ENCODE data around the gene SLC9A4.

Gene SLC9A4

GRCh38 chr2:102449370-102449974 is 23.6 kb upstream of the SLC9A4 start:
- in situ Hi-C loops (cut with MboI; ENCODE audit: low sequenced_read_pairs), result loop anchor here (10.0 to 25.0 kb wide), 2 partner anchors 425 to 562 kb away; no protein-coding TSS in a partner anchor

- in situ Hi-C loops (cut with MboI; ENCODE audit: low sequenced_read_pairs), result loop anchor here (25.0 kb wide), 1 partner anchor 160 kb away; the partner anchor contains the start of gene SLC9A2
Observed at GRCh38 chr2:102451968-102452367, 21.1 kb upstream of the SLC9A4 start.

- in situ Hi-C loops (cut with MboI; ENCODE audit: low sequenced_read_pairs), result loop anchor here (25.0 kb wide), 1 partner anchor 159 kb away; the partner anchor contains the start of gene SLC9A2
Observed at GRCh38 chr2:102453501-102453900, 19.5 kb upstream of the SLC9A4 start.

- in situ Hi-C loops (cut with MboI; ENCODE audit: low sequenced_read_pairs), result loop anchor here (25.0 kb wide), 1 partner anchor 157 kb away; the partner anchor contains the start of gene SLC9A2
Observed at GRCh38 chr2:102455061-102455670, 17.9 kb upstream of the SLC9A4 start.

GRCh38 chr2:102460467-102460866 is 12.6 kb upstream of the SLC9A4 start:
- in situ Hi-C loops (cut with MboI; ENCODE audit: low sequenced_read_pairs), result loop anchor here (25.0 kb wide), 1 partner anchor 152 kb away; the partner anchor contains the start of gene SLC9A2

- in situ Hi-C loops (cut with MboI; ENCODE audit: low sequenced_read_pairs), result loop anchor here (25.0 kb wide), 1 partner anchor 151 kb away; the partner anchor contains the start of gene SLC9A2
Observed at GRCh38 chr2:102461188-102461587, 11.8 kb upstream of the SLC9A4 start.

- in situ Hi-C loops (cut with MboI; ENCODE audit: low sequenced_read_pairs), result loop anchor here (25.0 kb wide), 1 partner anchor 149 kb away; the partner anchor contains the start of gene SLC9A2
Observed at GRCh38 chr2:102463160-102463559, 9.9 kb upstream of the SLC9A4 start.

GRCh38 chr2:102470168-102470567 is 2.9 kb upstream of the SLC9A4 start:
- in situ Hi-C loops (cut with MboI; ENCODE audit: low sequenced_read_pairs), result loop anchor here (25.0 kb wide), 1 partner anchor 142 kb away; the partner anchor contains the start of gene SLC9A2

- in situ Hi-C loops (cut with MboI; ENCODE audit: low sequenced_read_pairs), result loop anchor here (25.0 kb wide), 1 partner anchor 139 kb away; the partner anchor contains the start of gene SLC9A2
Observed at GRCh38 chr2:102473631-102474030, 605 bp downstream of the SLC9A4 start.

GRCh38 chr2:102474785-102475184 is 1.8 kb downstream of the SLC9A4 start:
- in situ Hi-C loops (cut with MboI; ENCODE audit: low sequenced_read_pairs), result loop anchor here (25.0 kb wide), 1 partner anchor 138 kb away; the partner anchor contains the start of gene SLC9A2

GRCh38 chr2:102478686-102479470 is 5.9 kb downstream of the SLC9A4 start:
- in situ Hi-C loops (cut with MboI; ENCODE audit: low sequenced_read_pairs), result no loop called here

GRCh38 chr2:102480285-102481195 is 7.5 kb downstream of the SLC9A4 start:
- in situ Hi-C loops (cut with MboI; ENCODE audit: low sequenced_read_pairs), result no loop called here

- in situ Hi-C loops (cut with MboI; ENCODE audit: low sequenced_read_pairs), result no loop called here
Observed at GRCh38 chr2:102481931-102482330, 8.9 kb downstream of the SLC9A4 start.

GRCh38 chr2:102483086-102483485 is 10.1 kb downstream of the SLC9A4 start:
- in situ Hi-C loops (cut with MboI; ENCODE audit: low sequenced_read_pairs), result no loop called here

- in situ Hi-C loops (cut with MboI; ENCODE audit: low sequenced_read_pairs), result no loop called here
Observed at GRCh38 chr2:102484310-102485061, 11.5 kb downstream of the SLC9A4 start.

GRCh38 chr2:102485147-102485785 is 12.2 kb downstream of the SLC9A4 start:
- in situ Hi-C loops (cut with MboI; ENCODE audit: low sequenced_read_pairs), result no loop called here

- in situ Hi-C loops (cut with MboI; ENCODE audit: low sequenced_read_pairs), result no loop called here
Observed at GRCh38 chr2:102486941-102487702, 14.1 kb downstream of the SLC9A4 start.

Data from HL-60/S4 treated with phorbol 12-myristate 13-acetate at 8.2 ng/mL for 4 days and 3 days (cell line).